ENCODE measurements around the gene FBXO34.

FBXO34 gene, protein sequence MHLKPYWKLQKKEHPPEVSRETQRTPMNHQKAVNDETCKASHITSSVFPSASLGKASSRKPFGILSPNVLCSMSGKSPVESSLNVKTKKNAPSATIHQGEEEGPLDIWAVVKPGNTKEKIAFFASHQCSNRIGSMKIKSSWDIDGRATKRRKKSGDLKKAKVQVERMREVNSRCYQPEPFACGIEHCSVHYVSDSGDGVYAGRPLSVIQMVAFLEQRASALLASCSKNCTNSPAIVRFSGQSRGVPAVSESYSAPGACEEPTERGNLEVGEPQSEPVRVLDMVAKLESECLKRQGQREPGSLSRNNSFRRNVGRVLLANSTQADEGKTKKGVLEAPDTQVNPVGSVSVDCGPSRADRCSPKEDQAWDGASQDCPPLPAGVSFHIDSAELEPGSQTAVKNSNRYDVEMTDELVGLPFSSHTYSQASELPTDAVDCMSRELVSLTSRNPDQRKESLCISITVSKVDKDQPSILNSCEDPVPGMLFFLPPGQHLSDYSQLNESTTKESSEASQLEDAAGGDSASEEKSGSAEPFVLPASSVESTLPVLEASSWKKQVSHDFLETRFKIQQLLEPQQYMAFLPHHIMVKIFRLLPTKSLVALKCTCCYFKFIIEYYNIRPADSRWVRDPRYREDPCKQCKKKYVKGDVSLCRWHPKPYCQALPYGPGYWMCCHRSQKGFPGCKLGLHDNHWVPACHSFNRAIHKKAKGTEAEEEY

DNA sequence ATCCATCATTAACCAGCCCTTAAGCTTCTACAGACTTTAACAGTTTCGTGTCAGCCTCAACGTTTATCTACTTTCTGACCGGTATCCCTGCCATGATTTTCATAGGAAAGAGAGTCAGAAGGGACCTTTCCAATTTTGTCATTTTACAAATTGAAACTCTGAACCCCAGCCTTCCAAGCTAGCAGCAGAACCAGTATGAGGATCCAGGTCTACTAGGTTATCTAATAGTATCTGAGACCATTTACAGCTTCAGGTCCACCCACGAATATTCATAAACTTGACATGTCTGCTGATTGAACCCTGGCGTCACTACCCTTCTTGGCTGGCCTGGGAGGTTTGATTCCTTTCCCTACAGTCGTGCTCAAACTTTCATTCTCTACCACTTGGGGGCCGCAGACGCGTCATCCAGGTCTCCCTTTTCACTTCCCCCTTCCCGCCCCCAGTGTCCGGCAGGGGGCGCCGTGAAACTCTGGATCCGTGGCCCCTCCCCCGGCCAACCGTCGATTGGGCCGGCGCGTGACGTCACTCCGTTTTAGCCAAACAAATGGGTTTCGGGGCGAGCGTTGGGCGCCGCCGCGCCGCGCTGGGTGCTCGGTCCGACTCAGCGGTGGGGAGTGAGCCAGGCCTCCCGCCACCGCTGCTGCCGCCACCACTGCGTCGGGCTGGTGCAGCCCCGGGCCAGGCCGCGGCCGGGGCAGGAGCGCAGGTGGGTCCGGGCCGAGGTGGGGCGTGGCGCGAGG, at the start of gene FBXO34:
FBXO34 (plus strand) TSS at position 590 of the 740 bp plus-strand sequence. CDS start 78,970 bp downstream, outside the sequence.
- peak; percentile 99 for DNase-seq

DNA sequence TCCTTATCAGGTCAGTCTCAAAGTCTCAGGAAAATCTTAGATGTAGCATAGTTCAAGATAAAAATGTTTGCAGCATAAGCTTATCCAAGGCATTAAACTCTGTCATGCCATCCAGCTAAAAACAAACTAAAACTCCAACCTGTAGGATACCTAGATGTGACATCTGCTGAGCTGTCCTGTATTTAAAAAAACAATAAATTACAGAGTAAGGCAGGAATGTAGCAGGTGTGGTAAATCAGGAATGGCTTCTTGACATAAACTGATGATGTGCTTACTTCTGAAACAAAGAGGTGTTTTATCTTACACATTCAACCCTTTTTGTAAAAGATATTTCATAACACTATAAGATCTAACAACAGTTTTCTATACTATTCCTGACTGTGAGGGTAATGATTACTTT, 49.3 kb upstream of the FBXO34 start:
- no peak for DNase-seq

DNA sequence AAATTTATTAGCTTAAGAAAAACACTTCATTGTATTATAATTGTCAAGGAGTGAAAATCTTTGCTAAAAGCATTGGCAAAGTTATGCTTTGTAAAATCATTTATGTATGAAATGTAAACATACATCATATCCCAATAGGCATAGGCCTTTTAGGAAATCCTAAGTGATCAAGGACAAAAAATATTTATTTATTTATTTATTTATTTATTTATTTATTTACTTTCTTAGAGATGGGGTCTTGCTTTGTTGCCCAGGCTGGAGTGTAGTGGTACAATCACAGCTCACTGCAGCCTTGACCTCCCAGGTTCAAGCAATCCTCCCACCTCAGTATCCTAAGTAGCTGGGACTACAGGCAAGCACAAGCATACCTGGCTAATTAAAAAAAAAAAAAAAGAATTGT, 47.9 kb upstream of the FBXO34 start:
- DNase-seq = no peak

DNA sequence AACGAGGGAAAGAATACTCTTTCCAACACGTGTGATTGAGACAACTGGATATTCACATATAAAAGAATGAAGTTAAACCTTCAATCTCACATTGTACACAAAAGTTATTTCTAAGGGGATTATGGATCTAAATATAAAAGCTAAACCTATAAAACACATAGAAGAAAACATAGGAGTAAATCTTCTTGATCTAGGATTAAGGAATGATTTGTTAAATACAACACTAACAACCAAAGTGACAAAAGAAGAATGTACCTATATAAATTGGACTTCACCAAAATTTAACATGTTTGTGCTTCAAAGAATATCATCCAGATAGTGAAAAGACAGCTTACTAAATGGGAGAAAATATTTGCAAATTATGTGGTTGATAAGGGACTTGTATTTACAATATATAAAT, 43.0 kb upstream of the FBXO34 start:
- DNase-seq = no peak

DNA sequence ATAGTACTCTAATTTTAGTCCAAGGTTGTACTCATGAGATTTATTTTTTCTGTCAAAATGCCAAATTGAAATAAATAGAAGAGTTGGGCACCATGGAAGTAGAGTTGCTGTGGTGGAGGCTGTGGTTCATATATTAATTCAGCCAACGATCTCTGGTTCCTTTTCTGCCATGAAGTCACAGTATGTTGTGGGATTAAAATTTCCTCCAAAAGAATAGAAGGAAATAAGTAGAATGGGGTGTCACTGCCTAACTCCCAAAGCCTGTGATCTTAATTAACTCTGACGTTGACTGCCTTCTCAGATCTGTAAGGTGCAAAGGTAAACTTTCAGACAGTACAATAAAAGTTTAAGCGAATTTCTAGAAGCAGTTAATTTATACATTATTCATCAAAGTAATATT, 37.6 kb upstream of the FBXO34 start:
- DNase-seq = no peak

DNA sequence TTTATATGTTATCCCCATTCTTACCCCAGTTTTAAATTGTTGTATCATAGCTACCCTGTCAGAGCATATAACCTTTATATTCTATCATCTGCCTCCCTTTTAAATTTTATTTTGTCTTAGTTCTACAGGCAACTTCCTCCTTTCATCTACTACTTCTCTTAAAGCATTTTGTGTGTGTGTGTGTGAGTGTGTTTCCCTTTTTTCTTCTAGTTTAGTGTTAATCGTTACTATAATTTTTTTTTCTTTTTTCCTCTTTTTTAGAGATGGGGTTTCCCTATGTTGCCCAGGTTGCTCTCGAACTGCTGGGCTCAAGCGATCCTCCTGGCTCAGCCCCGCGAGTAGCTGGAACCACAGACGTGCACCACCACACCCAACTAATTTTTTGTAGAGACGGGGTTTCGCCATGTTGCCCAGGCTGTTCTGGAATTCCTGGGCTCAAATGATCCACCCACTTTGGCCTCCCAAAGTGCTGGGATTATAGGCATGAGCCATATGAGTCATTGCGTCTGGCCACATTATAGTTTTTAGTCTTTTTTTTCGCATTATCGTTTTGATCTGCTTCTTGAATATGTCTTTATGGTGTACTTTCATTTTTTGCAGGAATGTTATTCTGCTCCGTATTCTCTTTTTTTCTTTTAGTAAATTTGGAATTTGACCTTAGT, 33.1 kb upstream of the FBXO34 start:
- no peak for DNase-seq

DNA sequence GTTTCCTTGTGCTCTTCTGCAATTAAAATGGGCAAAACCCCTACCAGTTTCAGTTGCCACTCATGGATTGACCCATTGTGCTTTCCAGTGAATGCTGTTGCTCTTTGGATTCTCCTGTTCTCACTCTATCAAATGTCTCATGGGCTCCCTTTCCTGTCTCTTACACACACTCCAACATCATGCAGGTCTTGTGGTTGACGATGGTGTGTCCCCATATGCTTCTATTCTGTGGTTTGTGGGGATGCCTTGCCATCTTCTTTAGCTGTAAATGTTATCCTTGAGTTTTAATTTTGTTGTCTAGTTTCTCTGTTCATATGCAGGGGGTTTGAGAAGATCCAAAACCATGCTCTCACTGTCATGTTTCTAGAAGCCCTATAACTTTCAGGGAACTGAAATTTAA, 31.9 kb upstream of the FBXO34 start:
- DNase-seq = no peak

DNA sequence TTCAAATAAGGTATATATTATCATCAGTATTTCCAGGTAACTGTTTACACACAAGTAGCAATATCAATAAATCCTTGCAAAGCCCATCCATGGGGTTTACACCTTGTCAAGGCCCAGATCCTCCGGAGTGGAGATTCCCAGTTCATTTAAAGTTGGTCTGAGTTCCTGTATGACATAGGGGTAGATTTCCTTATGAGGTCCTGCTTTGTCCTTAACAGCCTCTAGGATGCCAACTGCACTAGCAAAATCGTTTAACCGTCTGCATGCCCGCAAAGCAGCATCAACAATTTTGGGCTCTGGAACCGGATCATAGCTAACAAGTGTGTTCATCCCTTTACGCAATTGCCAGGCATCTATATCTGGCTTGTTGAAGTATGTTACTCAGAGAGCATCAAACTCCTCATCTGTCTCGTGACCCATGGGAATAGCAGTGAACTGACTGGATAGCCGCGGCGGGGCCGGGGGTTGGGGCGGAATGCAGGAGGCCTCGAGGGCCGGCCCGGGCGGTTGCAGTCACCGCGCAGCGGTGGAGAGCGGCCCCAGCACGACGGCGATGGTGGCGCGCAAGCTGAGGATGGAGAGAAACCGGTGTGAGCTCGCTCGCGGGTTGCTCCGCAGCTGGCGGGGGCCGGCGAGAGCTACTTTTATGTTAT, 30.6 kb upstream of the FBXO34 start:
- DNase-seq = no peak

DNA sequence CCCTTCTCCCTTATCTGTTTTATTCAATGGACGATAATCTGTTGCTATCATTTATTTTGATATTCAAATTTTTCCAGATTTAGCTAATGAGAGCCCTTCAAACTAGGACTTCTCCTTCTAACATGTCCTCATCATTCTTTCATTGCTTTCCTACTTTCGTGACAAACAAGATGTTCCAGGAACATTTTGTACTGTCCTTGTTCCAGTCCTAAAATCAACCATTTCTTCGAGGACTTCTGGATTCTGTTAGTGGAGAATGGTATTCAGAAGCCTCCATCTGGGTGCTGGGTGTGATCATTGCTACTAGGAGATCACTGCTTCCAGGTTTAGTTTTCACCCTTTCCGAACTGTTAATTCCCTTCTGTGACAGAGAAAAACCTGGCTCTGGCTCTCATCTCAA, 29.5 kb upstream of the FBXO34 start:
- no peak for DNase-seq

DNA sequence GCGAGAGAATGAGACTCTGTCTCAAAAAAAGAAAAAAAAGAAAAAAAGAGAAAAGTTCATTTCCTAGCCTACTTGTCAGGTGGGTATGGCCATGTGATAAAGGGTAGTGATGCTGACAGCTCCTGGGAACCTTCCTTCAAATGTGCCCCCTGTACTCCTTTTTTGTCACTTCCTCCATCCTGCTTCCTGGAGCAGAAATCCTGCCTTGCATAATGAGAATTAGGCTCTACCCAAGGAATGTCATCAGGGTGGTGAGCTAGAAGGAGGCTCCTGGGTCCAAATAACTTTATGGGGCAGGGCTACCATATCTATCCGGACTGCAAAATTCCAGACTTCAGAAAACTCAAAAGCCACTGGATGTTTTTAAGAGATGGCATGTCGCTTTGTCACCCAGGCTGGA, 27.8 kb upstream of the FBXO34 start:
- DNase-seq = no peak

DNA sequence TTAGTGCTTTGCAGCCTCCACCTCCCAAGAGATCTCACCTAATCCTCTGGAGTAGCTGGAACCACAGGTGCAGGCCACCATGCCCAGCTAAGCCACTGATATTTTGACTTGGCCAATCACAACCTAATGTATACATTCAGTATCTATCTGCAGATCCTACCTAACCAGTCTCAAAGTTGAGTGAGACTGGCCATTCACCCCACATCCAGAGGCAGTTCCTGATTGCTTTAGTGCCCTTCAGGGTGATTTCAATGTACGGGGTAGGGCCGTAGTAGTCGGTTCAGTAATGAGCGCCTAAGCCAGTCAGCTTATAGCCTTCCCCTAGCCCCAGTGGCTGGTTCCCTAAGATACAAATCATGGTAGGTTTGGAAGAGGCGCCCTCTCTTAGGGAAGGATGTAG, 27.4 kb upstream of the FBXO34 start:
- no peak for DNase-seq

DNA sequence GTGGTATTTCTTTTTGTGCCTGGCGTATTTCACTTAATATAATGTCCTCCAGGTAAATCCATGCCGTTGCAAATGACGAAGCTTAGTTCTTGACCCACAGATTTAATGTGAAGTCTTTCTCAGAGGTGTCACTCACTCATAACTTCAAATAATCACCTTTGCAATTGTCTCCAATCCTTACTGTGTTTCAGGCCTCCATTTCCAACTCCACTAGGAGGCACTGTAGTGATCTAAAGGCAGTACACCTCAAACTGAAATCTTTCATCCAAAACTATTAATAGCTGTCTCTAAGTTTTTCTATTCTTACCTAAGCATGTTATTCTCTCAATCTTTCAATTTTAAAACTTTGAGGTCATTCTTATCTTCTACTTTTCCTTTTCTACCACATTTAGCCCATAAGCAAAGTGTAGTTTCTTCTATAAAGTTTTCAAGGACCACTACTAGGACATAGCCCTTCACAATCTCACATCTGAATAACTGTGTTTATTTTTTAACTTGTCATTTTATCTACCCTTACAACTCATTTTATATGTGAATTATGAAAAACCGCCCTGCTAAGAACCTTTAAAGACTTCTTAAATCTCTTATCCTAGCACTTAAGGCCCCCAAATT, 25.5 kb upstream of the FBXO34 start:
- DNase-seq = no peak

DNA sequence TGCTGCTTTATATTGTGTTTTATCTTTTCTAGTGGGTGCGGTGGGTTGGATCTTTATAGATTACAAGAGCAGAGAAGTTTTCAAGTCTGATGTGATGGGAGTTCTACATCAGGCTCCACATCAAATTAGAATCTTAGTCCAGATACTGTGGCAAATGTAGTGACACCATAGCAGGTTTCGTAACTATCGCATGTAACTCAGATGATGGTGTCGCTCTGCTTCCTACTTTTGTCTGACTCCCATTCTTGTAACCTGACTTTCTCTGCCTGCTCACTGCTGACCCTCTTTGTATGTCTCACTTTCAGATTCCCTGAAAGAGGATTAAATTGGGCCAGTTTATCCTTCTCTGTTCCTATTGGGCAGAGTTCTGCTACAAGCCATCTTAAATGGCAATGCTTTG, 22.8 kb upstream of the FBXO34 start:
- DNase-seq = no peak

DNA sequence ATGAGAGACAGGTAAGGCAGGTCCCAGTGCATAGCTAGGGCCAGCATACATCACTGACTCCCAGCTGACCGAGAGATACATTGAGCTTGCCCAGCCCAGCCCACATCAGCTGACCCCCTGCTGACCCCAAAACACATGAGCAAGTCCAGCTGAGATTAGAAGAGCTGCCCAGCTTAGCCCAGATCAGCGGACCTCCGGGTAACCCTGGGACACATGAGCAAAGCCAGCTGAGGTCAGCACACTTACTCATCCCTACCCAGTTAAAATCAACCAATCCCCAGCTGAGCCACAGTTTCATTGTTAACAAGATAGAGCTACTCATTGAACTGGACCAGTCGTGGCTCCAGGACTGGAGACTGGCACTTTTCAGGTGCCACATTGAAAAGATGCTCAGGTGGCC, 21.8 kb upstream of the FBXO34 start:
- no peak for DNase-seq

DNA sequence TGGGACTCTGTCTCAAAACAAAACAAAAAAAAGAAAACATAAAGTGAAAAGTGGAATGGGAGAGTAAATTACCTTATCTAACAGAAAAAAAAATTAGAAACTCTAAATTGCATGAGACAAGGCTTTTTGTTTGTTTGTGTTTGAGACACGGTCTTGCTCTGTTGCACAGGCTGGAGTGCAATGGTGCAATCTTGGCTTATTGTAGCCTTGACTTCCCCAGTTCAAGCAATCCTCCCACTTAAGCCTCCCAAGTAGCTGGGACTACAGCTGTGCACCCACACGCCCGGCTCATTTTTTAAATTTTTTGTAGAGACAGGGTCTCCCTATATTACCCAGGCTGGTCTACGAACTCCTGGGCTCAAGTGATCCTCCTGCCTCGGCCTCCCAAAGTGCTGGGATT, 17.9 kb upstream of the FBXO34 start:
- DNase-seq = no peak

DNA sequence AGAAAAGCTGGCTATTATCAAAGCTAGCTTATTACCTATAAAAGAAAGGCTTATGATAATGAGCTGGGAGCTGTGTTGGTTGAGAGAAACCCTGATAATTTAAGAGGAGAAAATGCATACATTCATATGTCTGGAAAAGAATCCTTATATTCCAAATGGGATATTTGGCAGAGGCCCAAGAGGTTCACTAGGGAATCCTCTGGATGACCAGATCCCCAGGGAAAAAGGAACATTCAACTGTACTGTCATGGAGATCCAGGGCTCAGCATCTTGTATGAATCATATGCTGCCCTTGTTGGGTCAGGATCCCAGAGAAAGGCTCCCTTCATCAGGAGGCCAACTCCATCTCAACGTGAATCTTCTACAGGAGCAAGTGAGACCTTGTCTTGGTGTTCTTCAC, 16.6 kb upstream of the FBXO34 start:
- DNase-seq = peak; percentile 11

DNA sequence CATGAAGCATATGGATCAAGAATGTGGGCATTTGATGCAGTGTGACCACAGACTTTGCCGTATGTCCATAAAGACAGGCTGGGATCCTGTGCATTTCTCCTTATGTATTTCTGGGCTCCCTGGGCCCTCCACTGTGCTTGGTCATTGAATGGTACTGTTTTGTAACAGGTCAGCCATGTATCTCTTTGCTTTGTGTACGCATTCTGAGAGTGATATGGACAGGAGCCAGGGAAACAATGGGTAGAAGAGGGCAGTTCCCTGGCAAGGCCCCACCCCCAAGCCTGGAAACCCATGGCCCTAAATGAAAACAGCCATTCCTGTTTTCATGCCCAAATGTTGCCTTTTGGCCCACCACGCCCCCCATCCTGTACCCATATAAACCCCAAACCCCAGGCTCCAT, 15.2 kb upstream of the FBXO34 start:
- DNase-seq = no peak

DNA sequence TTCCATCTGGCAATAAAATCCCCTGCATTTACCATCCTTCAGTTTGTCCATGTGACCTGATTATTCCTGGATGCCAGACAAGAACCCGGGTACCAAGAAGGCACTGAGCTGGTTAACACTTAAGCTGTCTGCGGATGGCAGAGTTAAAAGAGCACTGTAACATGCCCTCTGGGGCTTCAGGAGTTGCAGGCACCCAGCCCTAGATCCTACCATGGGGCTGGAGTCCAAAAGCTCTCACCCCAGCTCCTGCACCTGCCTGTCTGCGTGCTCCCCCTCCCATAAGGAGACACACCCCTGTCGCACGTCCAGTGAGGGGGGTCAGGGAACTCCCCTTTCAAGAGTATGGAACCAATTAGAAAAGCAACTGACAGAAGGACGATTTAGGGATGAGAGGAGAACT, 14.6 kb upstream of the FBXO34 start:
- DNase-seq = no peak

DNA sequence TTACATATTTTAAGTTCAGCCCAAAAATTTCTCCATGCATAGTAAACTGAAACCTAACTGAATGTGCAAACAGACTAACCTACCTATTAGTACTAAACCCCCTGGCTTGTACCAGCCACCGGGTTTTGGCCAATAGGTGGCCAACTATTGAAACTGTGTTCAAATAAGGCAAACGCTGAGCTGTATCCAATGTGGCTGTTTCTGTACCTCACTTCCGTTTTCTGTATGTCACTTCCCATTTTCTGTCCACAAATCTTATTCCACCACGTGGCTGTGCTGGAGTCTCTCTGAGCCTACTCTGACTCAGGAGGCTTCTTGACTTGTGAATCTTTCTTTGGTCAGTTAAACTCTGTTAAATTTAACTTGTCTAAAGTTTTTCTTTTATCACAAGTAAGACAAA, 6.0 kb upstream of the FBXO34 start:
- no peak for DNase-seq

DNA sequence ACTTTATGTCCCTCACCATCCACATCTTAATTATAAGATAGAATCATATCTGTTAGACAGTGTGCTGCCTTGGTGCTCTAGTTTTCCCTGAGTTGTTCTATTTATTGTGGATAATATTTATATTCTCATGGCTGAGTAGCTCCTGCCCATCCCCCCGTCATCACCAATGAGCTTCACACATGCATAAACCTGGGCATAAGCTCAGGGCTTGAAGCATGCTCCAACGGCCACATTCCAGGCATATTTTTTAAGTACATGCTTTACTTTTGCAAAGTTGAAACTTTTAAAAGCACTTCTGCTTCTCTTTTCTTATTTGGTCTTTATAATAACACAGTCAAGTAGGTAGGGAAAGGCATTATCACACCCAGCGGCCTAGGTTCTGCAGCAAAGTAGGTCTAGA, 3.4 kb upstream of the FBXO34 start:
- no peak for DNase-seq

DNA sequence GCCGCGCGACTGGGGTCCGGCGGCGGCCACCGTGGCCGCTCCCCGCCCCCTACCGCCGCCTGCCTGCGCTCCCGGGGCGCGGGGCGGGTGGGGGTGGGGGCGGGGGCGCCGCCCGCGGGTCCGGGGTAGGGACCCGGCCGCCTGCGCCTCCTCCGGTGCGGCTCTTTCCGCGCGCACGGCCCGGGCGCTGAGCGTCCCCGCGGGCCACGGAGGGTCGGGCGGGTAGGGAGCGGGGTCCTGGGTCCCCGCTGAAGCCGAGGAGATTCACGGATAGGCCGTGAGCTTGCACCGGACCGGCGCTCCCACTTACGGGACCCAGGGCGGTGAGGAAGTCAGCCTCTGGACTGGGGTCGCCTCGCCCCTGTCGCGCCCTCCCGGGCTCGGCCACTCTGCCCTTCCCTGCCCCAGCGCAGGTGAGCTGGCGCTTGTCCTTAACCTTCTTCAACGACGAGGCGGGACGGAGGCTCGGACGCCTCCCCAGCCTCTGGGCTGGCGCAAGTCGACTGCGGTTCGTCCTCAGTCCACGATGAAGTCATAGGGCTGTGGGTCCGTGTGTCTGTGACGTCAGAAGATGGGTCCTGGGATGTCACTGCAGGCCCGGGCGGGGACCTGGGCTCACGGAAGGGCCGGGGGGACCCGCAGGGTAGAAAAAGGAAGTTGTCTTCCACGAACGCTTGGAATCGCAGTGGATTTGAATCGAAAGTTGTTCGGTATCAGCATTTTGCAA, 514 bp downstream of the FBXO34 start:
- DNase-seq = peak; percentile 76

DNA sequence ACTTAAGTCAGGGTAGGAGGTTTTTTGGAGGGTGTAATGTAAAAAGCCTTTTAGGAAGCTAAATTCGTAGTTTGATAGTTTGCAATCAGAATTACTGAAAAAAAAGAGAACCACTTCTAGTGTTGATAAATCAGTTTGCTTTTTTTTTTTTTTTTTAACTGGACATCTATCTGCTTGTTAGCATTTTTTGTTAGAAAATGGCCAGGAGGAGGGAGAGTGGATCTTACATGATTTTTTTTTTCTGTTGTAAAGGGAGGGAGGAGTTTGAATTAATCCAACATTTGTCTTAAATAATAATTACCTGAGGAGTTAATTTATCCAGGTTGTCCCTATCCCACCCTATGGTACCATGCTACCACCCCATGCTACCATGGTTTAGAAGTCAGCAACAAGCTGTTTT, 1.2 kb downstream of the FBXO34 start:
- DNase-seq = no peak

Data from NCI-H345 (cell line).